AG04450 (cell line): ENCODE measurements around the gene MGAT5B. TPM values are rescaled to one million over a fixed set of nuclear protein-coding genes. Genes with fewer than 3 reads are reported as not detected.
"Not testable (repeated sequence)": the region's sequence is repeated elsewhere in the genome, so short reads cannot be mapped to it uniquely, and the experiment has no call there.

Experiments
- CTCF ChIA-PET: fragments of 300-600, 350-600 bp; formaldehyde crosslinking; extraction: SDS; loops from one replicate; lab custom pipeline; 2022; ENCODE audit warnings: antibody characterized with exemption, inconsistent platforms; lab: Charles Lee
- POLR2A ChIA-PET: fragments of 350-600 bp; formaldehyde crosslinking; extraction: SDS; loops from one replicate; lab custom pipeline; 2021; ENCODE audit warnings: antibody characterized with exemption, inconsistent platforms; lab: Yijun Ruan, JAX
- DNase-seq: peaks from one replicate; pipeline ENCODE4 v3.0.0-alpha.2; 2011; ENCODE audit warnings: low read depth, low spot score
- H3K27ac ChIP-seq: one replicate; pipeline ENCODE4 v1.5.1; 2012; ENCODE audit warnings: low read depth, low read length, control low read depth
- H3K27me3 ChIP-seq: one replicate; pipeline ENCODE4 v1.6.0; 2012; ENCODE audit warnings: low read length; ENCODE audit not compliant: control insufficient read depth, insufficient read depth
- H3K4me3 ChIP-seq: 2 replicates; pipeline ENCODE4 v1.5.1; 2011; ENCODE audit warnings: mild to moderate bottlenecking, low read depth, low read length, control low read depth
- H3K9me3 ChIP-seq: 2 replicates; pipeline ENCODE4 v1.5.1; 2012; ENCODE audit warnings: low read length; ENCODE audit not compliant: control insufficient read depth, insufficient read depth
- CTCF ChIP-seq: IDR thresholded peaks from 2 replicates; pipeline ENCODE4 v1.5.1; 2011; ENCODE audit warnings: low read depth, low read length, control low read depth, inconsistent platforms
- polyA plus RNA-seq: library from polyadenylated mRNA; depleted of rRNA; stranded (reverse); fragments of >200 nt; gene quantifications from 2 replicates; pipeline ENCODE4 v1.2.3, GENCODE V29; 2011

The MGAT5B gene
- polyA plus RNA-seq, 1 experiment, result 0.69 TPM

- no peak overlapping the region for H3K4me3 ChIP-seq
- TF ChIP-seq CTCF, result no peak
- POLR2A ChIA-PET, result no interaction called here
- DNase-seq, result no peak
- CTCF ChIA-PET, result interaction anchor here (0.5 kb wide), 1 partner anchor 399 kb away, joined by 3 read pairs; no protein-coding TSS in a partner anchor
- no peaks in the 10 kb centered on the region; the same call in 1 of the 2 replicates for H3K9me3 ChIP-seq
- H3K27ac ChIP-seq, result no peak overlapping the region
- H3K27me3 ChIP-seq, result peaks cover 8% of the 10 kb centered on the region
These were observed 19.5 kb upstream of the MGAT5B start for GRCh38 chr17:76848670-76849069.

GRCh38 chr17:76849160-76849559 lies 19.0 kb upstream of the MGAT5B start:
- DNase-seq, H3K9me3 ChIP-seq, H3K4me3 ChIP-seq, H3K27me3 ChIP-seq, CTCF ChIA-PET, H3K27ac ChIP-seq, POLR2A ChIA-PET: not testable (repeated sequence)

- no peak for DNase-seq
- peaks cover 11% of the 10 kb centered on the region for H3K27me3 ChIP-seq
- no peak for TF ChIP-seq CTCF
- H3K27ac ChIP-seq, result no peak overlapping the region
- ChIA-PET POLR2A (no interaction called here), CTCF (no interaction called here)
- no peaks in the 10 kb centered on the region; the same call in 1 of the 2 replicates for H3K9me3 ChIP-seq
- no peak overlapping the region for H3K4me3 ChIP-seq
These were observed 15.4 kb upstream of the MGAT5B start for GRCh38 chr17:76852843-76853242.

- POLR2A ChIA-PET, result no interaction called here
- H3K9me3 ChIP-seq, result no peaks in the 10 kb centered on the region; the same call in 1 of the 2 replicates
- TF ChIP-seq CTCF, result no peak
- no peak for DNase-seq
- peaks cover 16% of the 10 kb centered on the region for H3K27me3 ChIP-seq
- CTCF ChIA-PET, result interaction anchor here (2.9 kb wide), 1 partner anchor 13 kb away, joined by 11 read pairs; the partner anchor contains the start of gene MGAT5B
- no peak overlapping the region for H3K4me3 ChIP-seq
- H3K27ac ChIP-seq, result no peak overlapping the region
These were observed 13.1 kb upstream of the MGAT5B start for GRCh38 chr17:76855105-76855504.

GRCh38 chr17:76862079-76862478 lies 6.1 kb upstream of the MGAT5B start:
- CTCF ChIA-PET, result no interaction called here

More at GRCh38 chr17:76862079-76862478, 6.1 kb upstream of the MGAT5B start:
- DNase-seq, result no peak
- Histone ChIP-seq H3K9me3 (no peaks in the 10 kb centered on the region; the same call in 1 of the 2 replicates), H3K27ac (no peak overlapping the region), H3K27me3 (peaks cover 9% of the 10 kb centered on the region), H3K4me3 (no peak overlapping the region)
- TF ChIP-seq CTCF, result no peak
- POLR2A ChIA-PET, result no interaction called here
